ENCODE data around the gene A3GALT2. TPM values are rescaled to one million over a fixed set of nuclear protein-coding genes. Genes with fewer than 3 reads are reported as not detected.

A3GALT2 gene
- polyA plus RNA-seq, 1 experiment, result not detected

DNA sequence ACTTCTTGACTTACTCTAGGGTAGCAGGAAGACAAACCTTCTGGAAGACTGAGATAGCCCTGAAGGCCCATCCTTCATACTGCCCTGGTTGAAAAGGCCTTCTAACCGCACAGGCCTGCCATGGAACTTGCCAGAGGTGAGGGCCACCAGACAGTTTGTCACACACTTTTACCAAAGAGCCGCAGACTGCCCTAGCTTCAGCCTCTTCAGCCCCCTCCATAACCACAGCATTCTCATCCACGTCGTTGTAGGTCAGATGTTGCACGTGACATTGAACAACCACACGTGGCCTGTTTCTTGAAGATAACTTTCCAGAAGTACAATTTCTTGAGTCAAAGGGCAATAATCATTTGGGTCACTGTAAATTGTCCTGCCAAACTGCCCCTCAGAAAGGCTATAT lies 45.7 kb downstream of the A3GALT2 start:
- no peak overlapping the region for H3K4me3 ChIP-seq (ENCODE audit: low read depth, low read length)
- DNase-seq (ENCODE audit: low read depth), result no peak
- POLR2A ChIA-PET, result no interaction called here

DNA sequence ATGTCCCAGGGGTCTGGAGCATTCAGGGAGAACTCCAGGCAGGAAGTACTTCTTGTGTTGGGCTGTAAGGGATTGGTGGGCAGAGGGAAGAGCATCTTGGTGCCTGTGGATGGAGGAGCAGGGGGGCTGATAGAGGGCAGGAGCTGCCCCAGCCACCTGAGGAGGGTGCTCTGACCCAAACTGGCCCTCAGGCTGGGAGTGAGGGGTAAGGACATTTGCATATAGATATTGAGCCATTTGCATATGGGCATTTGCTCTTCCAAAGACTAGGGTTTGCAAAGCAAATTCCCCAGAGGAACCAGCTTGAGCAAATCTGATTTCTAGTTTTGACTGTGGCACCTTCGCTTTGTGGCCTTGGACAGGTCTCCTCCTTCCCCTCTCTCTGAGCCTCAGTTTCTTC lies 46.5 kb downstream of the A3GALT2 start:
- H3K4me3 ChIP-seq (ENCODE audit: low read depth, low read length), result no peak overlapping the region
- CTCF ChIA-PET, result interaction anchor here (0.9 to 3.0 kb wide), 3 partner anchors 21 to 147 kb away, joined by 3 to 9 read pairs (median 3); no protein-coding TSS in a partner anchor
- POLR2A ChIA-PET, result no interaction called here
- TF ChIP-seq, protein P1, sequence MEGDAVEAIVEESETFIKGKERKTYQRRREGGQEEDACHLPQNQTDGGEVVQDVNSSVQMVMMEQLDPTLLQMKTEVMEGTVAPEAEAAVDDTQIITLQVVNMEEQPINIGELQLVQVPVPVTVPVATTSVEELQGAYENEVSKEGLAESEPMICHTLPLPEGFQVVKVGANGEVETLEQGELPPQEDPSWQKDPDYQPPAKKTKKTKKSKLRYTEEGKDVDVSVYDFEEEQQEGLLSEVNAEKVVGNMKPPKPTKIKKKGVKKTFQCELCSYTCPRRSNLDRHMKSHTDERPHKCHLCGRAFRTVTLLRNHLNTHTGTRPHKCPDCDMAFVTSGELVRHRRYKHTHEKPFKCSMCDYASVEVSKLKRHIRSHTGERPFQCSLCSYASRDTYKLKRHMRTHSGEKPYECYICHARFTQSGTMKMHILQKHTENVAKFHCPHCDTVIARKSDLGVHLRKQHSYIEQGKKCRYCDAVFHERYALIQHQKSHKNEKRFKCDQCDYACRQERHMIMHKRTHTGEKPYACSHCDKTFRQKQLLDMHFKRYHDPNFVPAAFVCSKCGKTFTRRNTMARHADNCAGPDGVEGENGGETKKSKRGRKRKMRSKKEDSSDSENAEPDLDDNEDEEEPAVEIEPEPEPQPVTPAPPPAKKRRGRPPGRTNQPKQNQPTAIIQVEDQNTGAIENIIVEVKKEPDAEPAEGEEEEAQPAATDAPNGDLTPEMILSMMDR (IDR thresholded peaks at IDR 0.05; ENCODE audit: insufficient read depth, low read depth, low read length), result no peak
- DNase-seq (ENCODE audit: low read depth), result no peak
- no peaks in the 10 kb centered on the region for H3K27me3 ChIP-seq (ENCODE audit: control insufficient read depth, insufficient read depth, low read length)
- peaks cover 19% of the 10 kb centered on the region for H3K36me3 ChIP-seq (ENCODE audit: control insufficient read depth, insufficient read depth, low read length)

More for the DNA sequence above, 45.7 kb downstream of the A3GALT2 start:
- peaks cover 21% of the 10 kb centered on the region for H3K36me3 ChIP-seq (ENCODE audit: control insufficient read depth, insufficient read depth, low read length)
- TF ChIP-seq, protein P1 (IDR thresholded peaks at IDR 0.05; ENCODE audit: insufficient read depth, low read depth, low read length), result no peak
- no peaks in the 10 kb centered on the region for H3K27me3 ChIP-seq (ENCODE audit: control insufficient read depth, insufficient read depth, low read length)
- CTCF ChIA-PET, result interaction anchor here (0.9 to 3.0 kb wide), 2 partner anchors 21 to 148 kb away, joined by 3 to 9 read pairs; no protein-coding TSS in a partner anchor

DNA sequence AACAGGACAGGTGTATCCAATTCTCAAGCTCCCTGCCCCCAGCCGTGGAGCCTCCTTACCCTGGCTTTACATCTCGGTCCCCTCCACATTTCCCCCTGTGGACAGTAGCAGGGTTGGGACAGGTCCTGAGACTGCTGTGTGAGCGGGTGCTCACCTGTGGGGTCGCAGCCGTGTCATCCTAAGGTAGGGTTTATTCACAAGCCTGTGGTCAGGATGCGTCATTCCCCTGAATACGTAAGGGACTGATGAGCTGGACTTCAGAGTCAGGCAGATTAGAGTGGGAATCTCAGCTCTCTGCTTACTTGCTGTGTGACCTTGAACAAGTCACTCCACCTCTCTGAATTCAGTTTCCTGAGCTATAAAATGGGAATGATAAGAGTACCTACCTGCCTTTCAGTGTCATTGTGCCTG lies 46.9 kb downstream of the A3GALT2 start:
- no peak for DNase-seq (ENCODE audit: low read depth)
- Histone ChIP-seq H3K36me3 (ENCODE audit: control insufficient read depth, insufficient read depth, low read length) (peaks cover 19% of the 10 kb centered on the region), H3K27me3 (ENCODE audit: control insufficient read depth, insufficient read depth, low read length) (no peaks in the 10 kb centered on the region), H3K4me3 (ENCODE audit: low read depth, low read length) (no peak overlapping the region)
- TF ChIP-seq, protein P1 (IDR thresholded peaks at IDR 0.05; ENCODE audit: insufficient read depth, low read depth, low read length), result no peak
- CTCF ChIA-PET, result interaction anchor here (0.7 to 3.0 kb wide), 3 partner anchors 22 to 439 kb away, joined by 3 to 9 read pairs (median 4); no protein-coding TSS in a partner anchor
- POLR2A ChIA-PET, result no interaction called here

DNA sequence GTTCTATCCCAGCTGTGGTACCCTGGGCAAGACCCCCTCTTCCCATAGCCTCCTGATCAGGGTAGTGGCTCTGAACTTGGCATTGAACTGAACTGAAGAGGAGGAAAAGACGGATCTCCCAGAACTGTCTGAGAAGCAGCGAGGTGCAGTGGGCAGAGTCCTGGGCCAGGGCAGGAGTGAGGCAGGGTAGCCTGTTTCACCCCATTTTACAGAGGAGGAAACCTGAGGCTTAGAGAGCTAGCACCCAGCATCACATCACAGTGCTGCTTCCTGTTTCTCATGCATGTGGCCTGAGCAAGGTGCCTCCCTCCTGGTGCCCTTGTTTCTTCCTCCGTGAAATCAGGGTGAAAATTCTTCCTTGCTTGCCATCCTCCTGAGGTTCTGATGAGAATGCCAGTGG lies 47.5 kb downstream of the A3GALT2 start:
- peaks cover 17% of the 10 kb centered on the region for H3K36me3 ChIP-seq (ENCODE audit: control insufficient read depth, insufficient read depth, low read length)
- POLR2A ChIA-PET, result no interaction called here
- TF ChIP-seq, protein P1 (IDR thresholded peaks at IDR 0.05; ENCODE audit: insufficient read depth, low read depth, low read length), result no peak
- no peaks in the 10 kb centered on the region for H3K27me3 ChIP-seq (ENCODE audit: control insufficient read depth, insufficient read depth, low read length)
- CTCF ChIA-PET, result interaction anchor here (0.7 kb wide), 1 partner anchor 440 kb away, joined by 4 read pairs; no protein-coding TSS in a partner anchor
- H3K4me3 ChIP-seq (ENCODE audit: low read depth, low read length), result no peak overlapping the region
- DNase-seq (ENCODE audit: low read depth), result no peak

DNA sequence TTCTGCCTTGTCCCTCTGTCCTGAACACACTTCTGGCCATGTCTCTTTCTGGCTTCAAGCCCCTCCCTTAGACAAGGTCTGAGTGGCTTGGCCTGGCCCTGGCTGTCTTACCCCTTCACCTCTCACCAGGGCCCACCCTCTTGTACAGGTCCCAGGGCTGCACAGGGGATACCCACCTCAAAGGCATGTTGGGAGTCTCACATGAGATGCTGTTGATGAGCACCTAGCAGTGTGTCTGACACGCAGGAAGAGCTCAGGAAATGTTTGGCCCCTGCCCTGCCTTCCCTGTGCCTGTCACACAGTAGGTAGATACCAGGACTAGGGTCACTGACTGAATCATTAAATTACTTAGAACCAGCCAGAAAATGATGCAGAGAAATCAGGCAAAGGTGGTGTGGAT lies 48.0 kb downstream of the A3GALT2 start:
- DNase-seq (ENCODE audit: low read depth), result no peak
- no peaks in the 10 kb centered on the region for H3K27me3 ChIP-seq (ENCODE audit: control insufficient read depth, insufficient read depth, low read length)
- POLR2A ChIA-PET, result no interaction called here
- peaks cover 17% of the 10 kb centered on the region for H3K36me3 ChIP-seq (ENCODE audit: control insufficient read depth, insufficient read depth, low read length)
- CTCF ChIA-PET, result no interaction called here
- TF ChIP-seq, protein P1 (IDR thresholded peaks at IDR 0.05; ENCODE audit: insufficient read depth, low read depth, low read length), result no peak
- no peak overlapping the region for H3K4me3 ChIP-seq (ENCODE audit: low read depth, low read length)
